Measurements from ENCODE around the gene CACNA1A.
"Not testable (repeated sequence)": the region's sequence is repeated elsewhere in the genome, so short reads cannot be mapped to it uniquely, and the experiment has no call there.

Gene CACNA1A

GRCh38 chr19:13376537-13376936 lies 129.7 kb downstream of the CACNA1A start:
- no peak overlapping the region for H3K9ac ChIP-seq (ENCODE audit: low read depth in 1 of 2, low read length in 2 of 2)
- no peaks in the 10 kb centered on the region for H3K36me3 ChIP-seq (ENCODE audit: control insufficient read depth in 1 of 2, insufficient read depth in 2 of 2, low read length in 2 of 2)
- H3K4me3 ChIP-seq (ENCODE audit: low read depth in 1 of 2, low read length in 2 of 2): no peak overlapping the region
- H3K27ac ChIP-seq (ENCODE audit: low read depth, low read length): no peak overlapping the region
- H3K27me3 ChIP-seq (ENCODE audit: control insufficient read depth in 1 of 2, insufficient read depth in 2 of 2, low read length in 2 of 2): no peaks in the 10 kb centered on the region
- no peaks in the 10 kb centered on the region for H3K4me1 ChIP-seq (ENCODE audit: control insufficient read depth in 1 of 2, insufficient read depth in 2 of 2, low read length in 2 of 2)
- peaks cover 0 to 5% of the 10 kb centered on the region in 2 donors for H3K9me3 ChIP-seq (ENCODE audit: control insufficient read depth in 1 of 2, low read length in 2 of 2)

- Histone ChIP-seq H3K27me3 (ENCODE audit: control insufficient read depth in 1 of 2, insufficient read depth in 2 of 2, low read length in 2 of 2) (no peaks in the 10 kb centered on the region), H3K27ac (ENCODE audit: low read depth, low read length) (no peak overlapping the region), H3K9me3 (ENCODE audit: control insufficient read depth in 1 of 2, low read length in 2 of 2) (peaks cover 2 to 5% of the 10 kb centered on the region in 2 donors), H3K9ac (ENCODE audit: low read depth in 1 of 2, low read length in 2 of 2) (no peak overlapping the region), H3K36me3 (ENCODE audit: control insufficient read depth in 1 of 2, insufficient read depth in 2 of 2, low read length in 2 of 2) (no peaks in the 10 kb centered on the region), H3K4me3 (ENCODE audit: low read depth in 1 of 2, low read length in 2 of 2) (no peak overlapping the region), H3K4me1 (ENCODE audit: control insufficient read depth in 1 of 2, insufficient read depth in 2 of 2, low read length in 2 of 2) (no peaks in the 10 kb centered on the region)
Observed at GRCh38 chr19:13373599-13373998, 132.7 kb downstream of the CACNA1A start.

DNA sequence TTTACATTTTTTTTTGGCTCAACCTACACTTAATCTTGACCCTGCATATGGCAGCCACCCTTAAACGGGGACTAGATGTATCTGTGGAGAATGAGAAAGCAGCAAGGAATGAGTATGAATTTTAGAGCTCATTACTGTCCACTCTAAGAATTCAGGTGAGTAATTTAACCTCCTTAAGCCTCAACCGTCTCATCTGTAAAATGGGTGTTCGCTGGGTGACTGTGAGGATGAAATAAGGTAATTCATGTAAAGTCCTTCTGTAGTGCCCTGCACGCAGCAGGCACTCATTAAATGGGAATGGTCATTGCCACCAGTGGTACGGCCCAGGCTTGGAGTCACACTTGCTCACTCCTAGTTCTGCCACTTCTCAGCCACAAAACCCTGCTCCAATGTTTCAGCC lies 135.3 kb downstream of the CACNA1A start:
- Histone ChIP-seq H3K9me3 (ENCODE audit: control insufficient read depth in 1 of 2, low read length in 2 of 2) (peaks cover 2 to 5% of the 10 kb centered on the region in 2 donors), H3K27ac (ENCODE audit: low read depth, low read length) (no peak overlapping the region), H3K9ac (ENCODE audit: low read depth in 1 of 2, low read length in 2 of 2) (no peak overlapping the region), H3K27me3 (ENCODE audit: control insufficient read depth in 1 of 2, insufficient read depth in 2 of 2, low read length in 2 of 2) (no peaks in the 10 kb centered on the region), H3K4me1 (ENCODE audit: control insufficient read depth in 1 of 2, insufficient read depth in 2 of 2, low read length in 2 of 2) (no peaks in the 10 kb centered on the region), H3K4me3 (ENCODE audit: low read depth in 1 of 2, low read length in 2 of 2) (no peak overlapping the region), H3K36me3 (ENCODE audit: control insufficient read depth in 1 of 2, insufficient read depth in 2 of 2, low read length in 2 of 2) (no peaks in the 10 kb centered on the region)

GRCh38 chr19:13366529-13367143 lies 139.6 kb downstream of the CACNA1A start:
- H3K27ac ChIP-seq (ENCODE audit: low read depth, low read length): no peak overlapping the region
- no peak overlapping the region for H3K4me3 ChIP-seq (ENCODE audit: low read depth in 1 of 2, low read length in 2 of 2)
- no peaks in the 10 kb centered on the region for H3K4me1 ChIP-seq (ENCODE audit: control insufficient read depth in 1 of 2, insufficient read depth in 2 of 2, low read length in 2 of 2)

DNA sequence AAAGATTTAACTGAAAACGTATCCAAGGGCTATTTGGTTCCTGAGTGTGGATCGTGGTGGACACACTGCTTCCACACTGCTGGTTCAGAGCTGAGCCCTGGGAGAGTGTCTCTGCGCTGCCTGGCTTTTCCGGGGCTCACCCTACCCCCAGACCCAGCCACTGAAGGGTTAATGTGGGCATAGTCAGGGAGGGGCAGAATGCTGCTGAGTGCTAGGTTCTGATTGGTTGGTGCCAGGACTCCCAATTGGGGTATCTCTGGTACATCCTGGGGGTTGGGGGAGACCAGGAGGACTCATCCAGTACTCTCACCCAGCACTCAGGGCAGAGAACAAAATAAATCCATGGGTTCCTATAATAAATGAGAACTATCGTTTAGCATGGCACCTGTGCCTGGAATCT lies 142.3 kb downstream of the CACNA1A start:
- H3K27ac ChIP-seq (ENCODE audit: low read depth, low read length): no peak overlapping the region
- no peaks in the 10 kb centered on the region for H3K9me3 ChIP-seq (ENCODE audit: control insufficient read depth in 1 of 2, low read length in 2 of 2)
- H3K4me3 ChIP-seq (ENCODE audit: low read depth in 1 of 2, low read length in 2 of 2): no peak overlapping the region

More at GRCh38 chr19:13366529-13367143, 139.6 kb downstream of the CACNA1A start:
- H3K9me3 ChIP-seq (ENCODE audit: control insufficient read depth in 1 of 2, low read length in 2 of 2): peaks cover 0 to 2% of the 10 kb centered on the region in 2 donors
- H3K27me3 ChIP-seq (ENCODE audit: control insufficient read depth in 1 of 2, insufficient read depth in 2 of 2, low read length in 2 of 2): no peaks in the 10 kb centered on the region
- no peaks in the 10 kb centered on the region for H3K36me3 ChIP-seq (ENCODE audit: control insufficient read depth in 1 of 2, insufficient read depth in 2 of 2, low read length in 2 of 2)
- H3K9ac ChIP-seq (ENCODE audit: low read depth in 1 of 2, low read length in 2 of 2): no peak overlapping the region

DNA sequence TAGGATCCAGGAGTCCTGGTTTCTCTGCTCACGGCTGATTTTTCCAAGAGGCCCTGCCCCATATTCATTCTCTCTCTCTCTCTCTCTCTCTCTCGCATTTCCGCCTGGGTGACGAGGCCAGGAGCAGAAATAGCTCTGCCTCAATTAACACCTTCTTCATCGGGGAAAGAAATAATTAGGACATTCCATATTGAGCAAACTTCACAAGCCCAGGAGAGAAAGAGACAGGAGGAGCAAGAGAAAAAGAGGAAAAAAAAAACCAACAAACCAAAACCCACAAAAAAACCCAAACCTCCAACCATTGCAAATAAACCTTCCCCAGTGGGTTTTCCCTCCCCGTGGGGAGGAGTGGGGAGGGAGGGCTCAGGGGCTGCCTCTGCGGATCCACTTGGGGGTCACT lies 143.0 kb downstream of the CACNA1A start:
- no peak overlapping the region for H3K27ac ChIP-seq (ENCODE audit: low read depth, low read length)
- H3K9me3 ChIP-seq (ENCODE audit: control insufficient read depth in 1 of 2, low read length in 2 of 2): no peaks in the 10 kb centered on the region
- H3K27me3 ChIP-seq (ENCODE audit: control insufficient read depth in 1 of 2, insufficient read depth in 2 of 2, low read length in 2 of 2): no peaks in the 10 kb centered on the region
- no peaks in the 10 kb centered on the region for H3K36me3 ChIP-seq (ENCODE audit: control insufficient read depth in 1 of 2, insufficient read depth in 2 of 2, low read length in 2 of 2)
- H3K4me1 ChIP-seq (ENCODE audit: control insufficient read depth in 1 of 2, insufficient read depth in 2 of 2, low read length in 2 of 2): no peaks in the 10 kb centered on the region
- no peak overlapping the region for H3K9ac ChIP-seq (ENCODE audit: low read depth in 1 of 2, low read length in 2 of 2)
- no peak overlapping the region for H3K4me3 ChIP-seq (ENCODE audit: low read depth in 1 of 2, low read length in 2 of 2)

More for the DNA sequence above, 142.3 kb downstream of the CACNA1A start:
- Histone ChIP-seq H3K27me3 (ENCODE audit: control insufficient read depth in 1 of 2, insufficient read depth in 2 of 2, low read length in 2 of 2) (no peaks in the 10 kb centered on the region), H3K9ac (ENCODE audit: low read depth in 1 of 2, low read length in 2 of 2) (no peak overlapping the region), H3K4me1 (ENCODE audit: control insufficient read depth in 1 of 2, insufficient read depth in 2 of 2, low read length in 2 of 2) (no peaks in the 10 kb centered on the region), H3K36me3 (ENCODE audit: control insufficient read depth in 1 of 2, insufficient read depth in 2 of 2, low read length in 2 of 2) (no peaks in the 10 kb centered on the region)

DNA sequence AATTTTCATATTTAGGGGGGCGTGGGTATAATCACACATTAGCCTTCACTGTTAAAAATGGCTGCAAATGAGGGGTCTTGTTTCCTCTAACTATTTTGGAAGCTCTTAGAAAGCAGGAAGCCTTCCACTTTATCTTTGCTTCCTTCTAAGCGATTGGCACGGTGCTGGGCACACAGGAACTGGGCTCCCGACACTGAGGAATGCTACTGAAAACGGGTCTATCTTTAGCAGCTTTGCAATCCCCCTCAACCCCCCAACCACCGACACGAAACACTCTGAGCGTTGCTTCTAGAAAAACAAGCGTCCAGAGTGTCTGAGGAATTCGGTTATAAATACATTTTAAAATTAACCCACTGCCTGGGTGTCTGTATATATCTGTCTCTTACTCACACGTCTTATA lies 143.6 kb downstream of the CACNA1A start:
- Histone ChIP-seq H3K4me3 (ENCODE audit: low read depth in 1 of 2, low read length in 2 of 2) (no peak overlapping the region), H3K9me3 (ENCODE audit: control insufficient read depth in 1 of 2, low read length in 2 of 2) (no peaks in the 10 kb centered on the region), H3K27me3 (ENCODE audit: control insufficient read depth in 1 of 2, insufficient read depth in 2 of 2, low read length in 2 of 2) (no peaks in the 10 kb centered on the region), H3K36me3 (ENCODE audit: control insufficient read depth in 1 of 2, insufficient read depth in 2 of 2, low read length in 2 of 2) (no peaks in the 10 kb centered on the region), H3K4me1 (ENCODE audit: control insufficient read depth in 1 of 2, insufficient read depth in 2 of 2, low read length in 2 of 2) (no peaks in the 10 kb centered on the region), H3K9ac (ENCODE audit: low read depth in 1 of 2, low read length in 2 of 2) (no peak overlapping the region), H3K27ac (ENCODE audit: low read depth, low read length) (no peak overlapping the region)

DNA sequence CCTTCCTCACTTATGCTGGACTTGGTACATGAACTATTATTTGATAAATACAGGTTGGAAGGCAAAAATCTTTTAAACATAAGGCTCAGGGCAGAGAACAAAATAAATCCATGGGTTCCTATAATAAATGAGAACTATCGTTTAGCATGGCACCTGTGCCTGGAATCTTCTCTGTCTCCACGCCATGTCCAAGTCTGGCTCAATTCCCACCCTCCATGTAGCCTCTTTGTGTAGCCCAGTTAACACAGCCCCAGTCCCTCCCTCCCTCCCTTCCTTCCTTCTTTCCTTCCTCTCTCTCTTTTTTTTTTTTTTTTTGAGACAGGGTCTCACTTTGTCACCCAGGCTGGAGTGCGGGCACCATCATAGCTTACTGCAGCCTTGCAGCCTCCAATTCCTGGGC lies 144.6 kb downstream of the CACNA1A start:
- H3K4me1 ChIP-seq (ENCODE audit: control insufficient read depth in 1 of 2, insufficient read depth in 2 of 2, low read length in 2 of 2); H3K4me3 ChIP-seq (ENCODE audit: low read depth in 1 of 2, low read length in 2 of 2); H3K27ac ChIP-seq (ENCODE audit: low read depth, low read length): not testable (repeated sequence)

DNA sequence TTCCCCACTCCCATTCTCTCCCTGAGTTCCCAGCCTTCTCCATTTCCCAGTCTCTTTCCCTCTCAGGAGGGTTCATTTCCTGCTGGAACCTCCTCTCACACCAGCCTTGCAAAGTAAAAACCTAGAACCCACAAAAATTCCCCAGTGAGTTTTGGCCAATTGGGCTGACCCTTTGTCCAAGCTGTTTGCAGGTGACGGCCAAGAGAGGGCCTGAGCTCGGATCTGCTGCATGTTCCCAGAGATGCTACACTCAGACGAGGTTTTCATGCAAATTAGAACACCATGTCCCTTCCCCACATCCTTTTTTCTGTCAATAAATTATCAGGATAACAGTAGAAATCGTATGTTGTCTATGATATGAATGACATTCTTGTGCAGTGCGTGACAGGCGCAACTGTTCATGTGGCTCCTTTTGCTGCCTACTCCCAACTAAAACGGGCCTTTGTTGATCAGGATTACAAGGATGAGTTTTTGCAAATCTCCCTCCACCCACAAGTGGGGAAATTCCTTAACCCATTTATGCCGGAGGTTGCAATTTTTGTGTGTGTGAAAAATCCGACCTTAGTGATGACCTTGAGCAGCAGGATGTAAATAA lies 149.5 kb downstream of the CACNA1A start:
- H3K27me3 ChIP-seq (ENCODE audit: control insufficient read depth in 1 of 2, insufficient read depth in 2 of 2, low read length in 2 of 2): peaks cover 0 to 6% of the 10 kb centered on the region in 2 donors
- no peak overlapping the region for H3K9ac ChIP-seq (ENCODE audit: low read depth in 1 of 2, low read length in 2 of 2)
- no peak overlapping the region for H3K4me3 ChIP-seq (ENCODE audit: low read depth in 1 of 2, low read length in 2 of 2)
- H3K9me3 ChIP-seq (ENCODE audit: control insufficient read depth in 1 of 2, low read length in 2 of 2): no peaks in the 10 kb centered on the region
- no peaks in the 10 kb centered on the region for H3K36me3 ChIP-seq (ENCODE audit: control insufficient read depth in 1 of 2, insufficient read depth in 2 of 2, low read length in 2 of 2)
- no peak overlapping the region for H3K27ac ChIP-seq (ENCODE audit: low read depth, low read length)
- H3K4me1 ChIP-seq (ENCODE audit: control insufficient read depth in 1 of 2, insufficient read depth in 2 of 2, low read length in 2 of 2): no peaks in the 10 kb centered on the region

More for the DNA sequence above, 144.6 kb downstream of the CACNA1A start:
- not testable (repeated sequence) for H3K27me3 ChIP-seq (ENCODE audit: control insufficient read depth in 1 of 2, insufficient read depth in 2 of 2, low read length in 2 of 2); H3K36me3 ChIP-seq (ENCODE audit: control insufficient read depth in 1 of 2, insufficient read depth in 2 of 2, low read length in 2 of 2); H3K9me3 ChIP-seq (ENCODE audit: control insufficient read depth in 1 of 2, low read length in 2 of 2); H3K9ac ChIP-seq (ENCODE audit: low read depth in 1 of 2, low read length in 2 of 2)

DNA sequence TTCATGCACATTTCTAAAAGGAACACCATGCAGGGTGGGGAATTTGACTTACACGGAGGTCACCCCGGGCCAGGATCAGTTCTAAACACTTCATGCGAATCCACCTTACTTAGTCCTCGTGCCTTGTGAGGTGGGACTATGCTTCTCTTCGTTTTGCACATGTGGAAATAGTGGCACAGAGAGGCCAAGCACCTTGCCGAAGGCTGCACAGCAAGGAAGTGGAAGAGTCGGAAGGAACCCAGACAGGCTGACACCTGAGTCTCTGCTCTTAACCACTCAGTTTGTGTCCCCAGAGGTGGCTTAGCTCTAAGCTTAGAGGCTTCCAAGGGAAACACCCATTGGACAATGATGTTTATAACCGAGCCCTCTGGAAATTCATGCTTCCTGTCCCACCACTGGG lies 150.1 kb downstream of the CACNA1A start:
- H3K27me3 ChIP-seq (ENCODE audit: control insufficient read depth in 1 of 2, insufficient read depth in 2 of 2, low read length in 2 of 2): peaks cover 0 to 6% of the 10 kb centered on the region in 2 donors
- H3K27ac ChIP-seq (ENCODE audit: low read depth, low read length): no peak overlapping the region

More for the DNA sequence above, 150.1 kb downstream of the CACNA1A start:
- Histone ChIP-seq H3K9me3 (ENCODE audit: control insufficient read depth in 1 of 2, low read length in 2 of 2) (no peaks in the 10 kb centered on the region), H3K4me3 (ENCODE audit: low read depth in 1 of 2, low read length in 2 of 2) (no peak overlapping the region), H3K4me1 (ENCODE audit: control insufficient read depth in 1 of 2, insufficient read depth in 2 of 2, low read length in 2 of 2) (no peaks in the 10 kb centered on the region), H3K9ac (ENCODE audit: low read depth in 1 of 2, low read length in 2 of 2) (no peak overlapping the region), H3K36me3 (ENCODE audit: control insufficient read depth in 1 of 2, insufficient read depth in 2 of 2, low read length in 2 of 2) (no peaks in the 10 kb centered on the region)

Measured in duodenal mucosa (tissue), 2 donors.